ENCODE data around the gene NF2.

The NF2 gene

GRCh38 chr22:29726512-29727130 is 123.2 kb downstream of the NF2 start:
- TF ChIP-seq CTCF (conservative IDR thresholded peaks at IDR 0.05), result no peak
- no peak overlapping the region for H3K27ac ChIP-seq

DNA sequence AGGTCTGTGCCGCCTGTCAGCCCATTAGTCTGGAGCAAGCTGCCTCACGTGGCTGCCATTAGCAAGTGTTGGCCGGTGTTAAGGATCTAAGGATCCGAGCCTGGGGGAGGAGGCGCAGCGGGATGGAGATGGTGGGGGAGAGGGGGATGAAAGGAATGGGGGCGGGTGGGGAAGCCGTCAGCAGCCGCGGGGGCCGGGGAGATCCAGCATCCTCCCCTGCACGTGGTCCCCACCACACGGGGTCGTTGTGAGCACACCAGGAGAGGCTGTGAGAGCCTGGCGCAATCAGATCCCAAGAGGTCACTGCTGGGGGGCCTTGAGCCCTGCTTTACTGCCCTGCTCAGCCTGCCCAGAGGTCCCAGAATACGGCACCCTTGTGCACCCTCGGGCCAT is 123.7 kb downstream of the NF2 start:
- peak; percentile 20; the same call in 1 of the 2 replicates for TF ChIP-seq CTCF (conservative IDR thresholded peaks at IDR 0.05)
- H3K27ac ChIP-seq, result no peak overlapping the region

DNA sequence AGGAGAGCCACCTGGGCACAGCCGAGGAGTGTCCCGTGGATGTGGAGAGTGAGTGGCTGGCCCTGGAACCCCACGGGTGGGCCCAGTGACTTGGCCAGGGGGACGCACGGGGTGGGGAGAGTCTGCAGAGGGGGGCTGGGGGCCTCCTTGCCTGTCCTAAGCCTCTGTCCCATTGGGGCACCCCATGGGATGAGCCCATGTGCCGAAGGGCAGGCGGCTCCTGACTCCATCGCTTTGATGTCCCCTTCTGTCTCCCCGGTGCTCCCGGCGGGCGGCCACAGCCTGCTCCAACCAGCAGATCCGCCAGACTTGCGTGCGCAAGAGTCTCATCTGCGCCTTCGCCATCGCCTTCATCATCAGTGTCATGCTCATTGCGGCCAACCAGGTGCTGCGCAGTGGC is 125.7 kb downstream of the NF2 start:
- TF ChIP-seq CTCF (conservative IDR thresholded peaks at IDR 0.05), result no peak
- H3K27ac ChIP-seq, result no peak overlapping the region

DNA sequence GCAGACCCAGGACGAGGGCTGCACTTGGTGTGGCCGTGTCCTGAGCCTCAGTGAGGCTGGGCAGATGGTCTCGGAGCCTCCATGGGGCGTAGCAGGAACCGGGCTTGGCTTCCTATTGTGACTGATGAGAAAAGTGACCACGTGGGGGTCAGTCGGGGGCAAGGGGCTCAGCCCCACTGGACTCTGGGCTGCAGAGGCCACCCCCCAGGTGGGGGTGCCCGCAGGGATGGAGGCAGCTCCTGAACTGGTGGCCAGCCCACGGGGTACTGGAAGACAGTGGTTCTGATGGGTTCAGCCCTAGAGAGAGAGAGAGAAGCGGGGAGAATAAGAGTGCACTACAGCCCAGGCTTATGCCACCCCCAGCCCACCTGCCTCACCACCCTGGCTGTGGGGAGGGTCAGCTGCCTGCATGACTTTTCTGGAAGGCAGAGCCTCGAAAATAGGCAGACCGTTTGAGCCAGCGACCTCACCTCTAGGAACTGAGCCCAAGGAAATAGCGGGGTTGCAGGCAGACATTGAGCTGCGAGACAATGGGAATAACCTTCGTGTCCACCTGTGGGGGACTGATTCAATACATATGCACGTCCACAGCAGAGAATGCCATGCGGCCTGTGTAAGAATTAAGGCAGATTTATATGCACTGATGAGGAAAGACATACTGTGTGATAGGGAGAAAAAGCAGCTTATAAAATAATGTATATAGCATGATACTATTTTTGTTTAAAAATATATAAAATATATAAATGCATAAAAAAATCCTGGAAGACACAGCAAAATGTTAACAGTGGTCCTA is 127.8 kb downstream of the NF2 start:
- TF ChIP-seq CTCF (conservative IDR thresholded peaks at IDR 0.05), result no peak
- H3K27ac ChIP-seq, result no peak overlapping the region

- TF ChIP-seq CTCF (conservative IDR thresholded peaks at IDR 0.05), result no peak
- no peak overlapping the region for H3K27ac ChIP-seq
Measured at GRCh38 chr22:29732883-29733282, 129.4 kb downstream of the NF2 start.

- TF ChIP-seq CTCF (conservative IDR thresholded peaks at IDR 0.05), result no peak
- H3K27ac ChIP-seq, result no peak overlapping the region
Measured at GRCh38 chr22:29733362-29734201, 130.1 kb downstream of the NF2 start.

GRCh38 chr22:29734406-29734805 is 131.0 kb downstream of the NF2 start:
- TF ChIP-seq CTCF (conservative IDR thresholded peaks at IDR 0.05), result no peak
- H3K27ac ChIP-seq, result no peak overlapping the region

Data from VCaP (cell line).